Epithelial cell of esophagus (primary cell): ENCODE measurements around the gene YIPF3.

Source experiments
- DNase-seq: peaks from one replicate; pipeline ENCODE4 v3.0.0; 2010; ENCODE audit warnings: low read depth
- H3K4me3 ChIP-seq: 2 replicates; pipeline ENCODE4 v1.5.1; 2011; ENCODE audit warnings: mild to moderate bottlenecking, low read length, control low read depth
- CTCF ChIP-seq: IDR thresholded peaks from 2 replicates; pipeline ENCODE4 v1.5.1; 2011; ENCODE audit warnings: low read depth, mild to moderate bottlenecking, low read length, control low read depth, inconsistent platforms; ENCODE audit not compliant: insufficient read depth; ENCODE audit errors: missing control alignments

YIPF3 gene

GRCh38 chr6:43491750-43492661 is 24.7 kb downstream of the YIPF3 start:
- H3K4me3 ChIP-seq: no peak overlapping the region
- TF ChIP-seq CTCF: no peak
- DNase-seq: peak; percentile 79

DNA sequence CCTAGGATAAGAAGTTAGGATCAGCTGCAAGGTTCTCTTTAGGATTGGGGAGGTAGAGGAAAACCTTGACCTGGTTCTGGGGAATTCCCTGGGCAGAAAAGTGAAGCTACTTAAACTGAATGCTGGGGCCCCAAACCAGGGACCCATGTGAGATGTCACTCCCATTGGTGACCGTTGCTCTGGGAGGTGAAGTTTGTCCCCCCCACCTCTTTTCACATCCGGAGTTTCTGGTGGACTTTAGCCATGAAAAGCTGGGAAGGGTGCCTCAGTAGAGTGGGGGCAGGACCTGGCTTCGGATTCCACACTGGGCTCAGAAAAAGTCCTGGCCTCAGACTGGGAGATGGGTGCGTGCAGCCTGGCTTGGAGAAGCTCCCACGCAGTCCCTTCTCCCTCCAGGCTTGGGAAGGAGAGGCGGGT is 26.2 kb downstream of the YIPF3 start:
- no peak for TF ChIP-seq CTCF
- H3K4me3 ChIP-seq: no peak overlapping the region
- no peak for DNase-seq

- TF ChIP-seq CTCF: no peak
- DNase-seq: no peak
- no peak overlapping the region for H3K4me3 ChIP-seq
Observed at GRCh38 chr6:43489277-43490072, 27.3 kb downstream of the YIPF3 start.

- H3K4me3 ChIP-seq: no peak overlapping the region
- DNase-seq: no peak
- no peak for TF ChIP-seq CTCF
Observed at GRCh38 chr6:43488667-43489276, 28.0 kb downstream of the YIPF3 start.

DNA sequence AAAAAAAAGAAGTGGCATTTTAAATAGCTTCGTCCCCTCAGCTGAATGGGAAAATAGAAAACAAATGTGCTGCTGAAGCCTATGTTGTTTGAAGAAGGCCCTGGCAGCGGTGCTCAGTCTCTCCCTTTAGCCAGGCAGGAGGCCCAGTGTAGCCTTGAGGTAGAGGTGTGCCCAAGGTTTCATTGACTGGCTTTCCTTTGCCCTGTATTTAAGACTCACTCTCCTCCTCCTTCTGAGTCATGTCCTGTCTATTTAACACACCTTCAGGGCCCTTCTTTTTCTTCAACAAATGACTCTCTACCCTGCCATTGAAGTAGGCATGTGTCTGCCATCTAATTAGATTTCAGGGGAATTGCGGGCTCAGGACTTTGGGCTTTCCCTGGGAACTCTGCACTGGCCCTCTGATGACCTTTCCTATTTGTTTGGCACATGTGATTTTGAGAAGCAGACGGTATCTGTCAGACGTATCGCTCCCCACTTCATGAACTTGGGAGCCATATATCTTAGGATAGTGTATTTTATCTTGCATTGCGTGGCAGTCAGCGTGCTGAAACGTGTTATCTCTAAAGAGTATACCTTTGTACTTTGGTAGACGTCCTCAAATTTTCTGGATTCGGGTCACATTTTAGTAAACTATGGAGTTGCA is 35.0 kb downstream of the YIPF3 start:
- TF ChIP-seq CTCF: no peak
- DNase-seq: peak; percentile 94
- H3K4me3 ChIP-seq: no peak overlapping the region

DNA sequence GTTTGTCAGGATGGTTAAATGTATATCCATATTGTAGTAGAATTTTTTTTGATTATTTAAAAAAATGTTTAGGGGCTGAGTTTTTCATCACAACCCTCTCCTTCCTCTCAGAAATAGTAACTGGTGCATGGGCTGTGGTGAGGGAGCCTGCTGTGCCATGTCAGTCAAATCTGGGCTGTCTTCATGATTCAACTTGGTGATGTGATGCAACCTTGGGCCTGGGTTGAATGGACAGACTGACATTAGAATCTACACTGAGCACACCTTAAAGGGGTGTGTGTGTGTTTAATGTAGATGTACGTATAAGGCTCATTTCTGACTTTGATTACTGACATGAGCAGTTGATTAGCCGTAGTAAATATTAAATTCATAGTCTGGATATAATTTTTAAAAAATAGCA is 35.7 kb downstream of the YIPF3 start:
- peak; percentile 94 for DNase-seq

More for the DNA sequence above, 35.7 kb downstream of the YIPF3 start:
- H3K4me3 ChIP-seq: no peak overlapping the region
- no peak for TF ChIP-seq CTCF
